Keratinocyte (primary cell): ENCODE data around the gene ZNF283.

ENCODE experiments used
- EZH2 ChIP-seq: IDR thresholded peaks from one replicate; pipeline ENCODE4 v1.6.1; 2012; ENCODE audit warnings: inconsistent platforms, mild to moderate bottlenecking, low read length, moderate library complexity
- TF ChIP-seq, protein P1 (sequence below), 3 experiments: IDR thresholded peaks in 1 of 3; conservative IDR thresholded peaks in 1 of 3; optimal IDR thresholded peaks in 1 of 3; 2 replicates in 2 of 3; 3 replicates in 1 of 3; pipeline versions ENCODE3 to v1.5.1; 2011; ENCODE audit warnings: low read length in 3 of 3, mild to moderate bottlenecking in 3 of 3, moderate library complexity in 2 of 3, control low read depth in 1 of 3, inconsistent platforms in 1 of 3; ENCODE audit not compliant: insufficient read depth in 2 of 3; ENCODE audit errors: extremely low read depth in 1 of 3

DNA sequence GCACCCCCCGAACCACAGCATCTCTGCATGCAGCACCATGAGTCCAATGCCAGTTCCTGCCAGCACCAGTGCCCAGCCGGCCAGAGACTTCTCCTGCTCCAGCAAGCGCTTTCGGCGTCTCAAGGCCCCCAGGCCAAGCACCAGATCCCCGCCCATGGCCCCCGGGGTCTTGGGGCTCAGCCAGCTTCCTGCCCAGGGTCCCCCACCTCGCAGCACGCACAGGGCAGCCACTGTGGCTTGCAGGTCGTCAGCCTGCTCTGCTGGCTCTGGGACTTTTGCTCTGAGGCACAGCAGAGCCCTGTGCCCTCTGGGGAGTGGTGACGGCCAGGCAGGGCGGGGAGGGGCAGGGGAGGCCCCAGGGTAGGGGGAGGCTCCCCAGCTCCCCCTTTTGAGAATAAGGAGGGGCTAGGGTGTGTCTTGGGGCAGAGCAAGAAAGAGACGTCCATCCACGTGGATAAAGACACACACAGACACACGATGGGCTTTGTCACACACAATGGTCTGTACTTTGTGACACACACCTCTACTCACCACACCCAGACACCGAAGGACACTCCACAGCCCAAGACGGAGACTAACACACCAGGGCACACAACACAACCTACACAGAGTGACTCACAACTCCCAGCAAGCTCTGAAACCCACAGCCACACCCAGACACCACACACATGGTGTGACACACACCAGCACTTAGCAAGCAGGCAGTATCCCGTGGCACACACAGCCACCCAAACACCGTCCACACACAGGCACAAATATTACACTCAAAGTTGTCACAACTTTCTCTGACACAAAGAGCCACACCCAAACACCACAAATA lies 46.2 kb upstream of the ZNF283 start, which contains the start of gene KCNN4:
- TF ChIP-seq, protein P1, sequence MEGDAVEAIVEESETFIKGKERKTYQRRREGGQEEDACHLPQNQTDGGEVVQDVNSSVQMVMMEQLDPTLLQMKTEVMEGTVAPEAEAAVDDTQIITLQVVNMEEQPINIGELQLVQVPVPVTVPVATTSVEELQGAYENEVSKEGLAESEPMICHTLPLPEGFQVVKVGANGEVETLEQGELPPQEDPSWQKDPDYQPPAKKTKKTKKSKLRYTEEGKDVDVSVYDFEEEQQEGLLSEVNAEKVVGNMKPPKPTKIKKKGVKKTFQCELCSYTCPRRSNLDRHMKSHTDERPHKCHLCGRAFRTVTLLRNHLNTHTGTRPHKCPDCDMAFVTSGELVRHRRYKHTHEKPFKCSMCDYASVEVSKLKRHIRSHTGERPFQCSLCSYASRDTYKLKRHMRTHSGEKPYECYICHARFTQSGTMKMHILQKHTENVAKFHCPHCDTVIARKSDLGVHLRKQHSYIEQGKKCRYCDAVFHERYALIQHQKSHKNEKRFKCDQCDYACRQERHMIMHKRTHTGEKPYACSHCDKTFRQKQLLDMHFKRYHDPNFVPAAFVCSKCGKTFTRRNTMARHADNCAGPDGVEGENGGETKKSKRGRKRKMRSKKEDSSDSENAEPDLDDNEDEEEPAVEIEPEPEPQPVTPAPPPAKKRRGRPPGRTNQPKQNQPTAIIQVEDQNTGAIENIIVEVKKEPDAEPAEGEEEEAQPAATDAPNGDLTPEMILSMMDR (optimal IDR thresholded peaks at IDR 0.05 in 1 of 3, IDR thresholded peaks at IDR 0.05 in 1 of 3, conservative IDR thresholded peaks at IDR 0.05 in 1 of 3; ENCODE audit: extremely low read depth in 1 of 3, insufficient read depth in 2 of 3, low read length in 3 of 3): no peak
- no peak for TF ChIP-seq EZH2
